B cell (primary cell): Measurements from ENCODE around the gene KANSL1L. TPM values are rescaled to one million over a fixed set of nuclear protein-coding genes. Genes with fewer than 3 reads are reported as not detected.

ENCODE experiments used
- ATAC-seq: fragments of 200-7000 bp; cut with Tn5 transposase; one replicate; pipeline ENCODE4 v1.10.0; 2021; ENCODE audit warnings: low read depth, mild to moderate bottlenecking, moderate number of reproducible peaks, moderate library complexity
- CTCF ChIA-PET: fragments of 350-600 bp; sonication (Branson Sonifier 250); formaldehyde crosslinking; loops from one replicate; lab custom pipeline; 2021; ENCODE audit warnings: antibody characterized with exemption, inconsistent platforms; lab: Charles Lee
- POLR2A ChIA-PET: fragments of 350-600 bp; sonication (Branson Sonifier 250); formaldehyde crosslinking; loops from one replicate; lab custom pipeline; 2021; ENCODE audit warnings: antibody characterized with exemption; lab: Charles Lee
- DNase-seq: peaks from one replicate; pipeline ENCODE4 v3.0.0; 2013
- H2AFZ ChIP-seq: 2 replicates; pipeline ENCODE4 v1.6.1; 2012; ENCODE audit warnings: mild to moderate bottlenecking, low read depth, low read length; ENCODE audit not compliant: insufficient read depth, poor library complexity, severe bottlenecking
- H3K27ac ChIP-seq, 2 donors: 1 replicate in 1 of 2; 2 replicates in 1 of 2; pipeline ENCODE4 v1.5.1; 2012 to 2013; ENCODE audit warnings: low read length in 2 of 2, mild to moderate bottlenecking in 2 of 2, moderate library complexity in 1 of 2
- H3K27me3 ChIP-seq, 4 experiments: fragments of 200-600 bp in 1 of 4; sonication (generic) in 1 of 4; replicated peaks in 1 of 4; 1 replicate in 2 of 4; 2 replicates in 2 of 4; pipeline versions ENCODE4 v1.6.1 to v1.7.0; 2013 to 2016; ENCODE audit warnings: low read length in 3 of 4, mild to moderate bottlenecking in 2 of 4, mixed read lengths in 1 of 4, moderate library complexity in 1 of 4; ENCODE audit not compliant: insufficient read depth in 4 of 4, control insufficient read depth in 3 of 4; ENCODE audit errors: control extremely low read depth in 1 of 4
- H3K36me3 ChIP-seq, 2 experiments: replicated peaks in 1 of 2; 1 replicate in 1 of 2; 2 replicates in 1 of 2; pipeline versions ENCODE4 v1.6.1 to v1.7.1; 2013; ENCODE audit warnings: low read length in 1 of 2; ENCODE audit not compliant: insufficient read depth in 2 of 2, control insufficient read depth in 1 of 2; ENCODE audit errors: control extremely low read depth in 1 of 2, extremely low read depth in 1 of 2
- H3K4me1 ChIP-seq, 2 donors: fragments of 200-600 bp in 1 of 2; sonication (generic) in 1 of 2; 1 replicate in 1 of 2; 2 replicates in 1 of 2; pipeline versions ENCODE4 v1.5.1 to v1.6.1; 2013 to 2017; ENCODE audit warnings: low read length in 2 of 2; ENCODE audit not compliant: control insufficient read depth in 2 of 2, insufficient read depth in 2 of 2
- H3K4me2 ChIP-seq: replicated peaks from 2 replicates; pipeline ENCODE3; 2012; ENCODE audit warnings: mild to moderate bottlenecking, low read depth, low read length; ENCODE audit not compliant: poor library complexity, severe bottlenecking
- H3K4me3 ChIP-seq, 5 experiments: fragments of 200-600 bp in 1 of 5; sonication (generic) in 1 of 5; 1 replicate in 3 of 5; 2 replicates in 2 of 5; pipeline versions ENCODE4 v1.5.1 to v1.7.0; 2011 to 2016; ENCODE audit warnings: low read length in 4 of 5, mild to moderate bottlenecking in 4 of 5, low read depth in 2 of 5, control low read depth in 1 of 5, moderate library complexity in 1 of 5; ENCODE audit not compliant: insufficient read depth in 1 of 5; ENCODE audit errors: control extremely low read depth in 1 of 5, extremely low read depth in 1 of 5
- H3K79me2 ChIP-seq: fragments of 200-600 bp; sonication (generic); one replicate; pipeline ENCODE4 v1.6.0; 2016; ENCODE audit warnings: low read length; ENCODE audit not compliant: control insufficient read depth, insufficient read depth
- H3K9ac ChIP-seq: fragments of 200-600 bp; sonication (generic); 2 replicates; pipeline ENCODE4 v1.6.1; 2017; ENCODE audit warnings: mild to moderate bottlenecking, low read length, moderate library complexity
- H3K9me3 ChIP-seq, 3 donors: one replicate each; pipeline versions ENCODE4 v1.6.1 to v1.7.1; 2013; ENCODE audit warnings: low read length in 2 of 3; ENCODE audit not compliant: control insufficient read depth in 2 of 3, insufficient read depth in 1 of 3; ENCODE audit errors: control extremely low read depth in 1 of 3
- H4K20me1 ChIP-seq: 2 replicates; pipeline ENCODE4 v1.6.0; 2012; ENCODE audit warnings: mild to moderate bottlenecking, low read length; ENCODE audit not compliant: insufficient read depth, control insufficient read depth, poor library complexity, severe bottlenecking
- H3K27ac Mint-ChIP-seq: one replicate; pipeline ENCODE4 v1.8.0; 2021; ENCODE audit warnings: mixed read lengths
- H3K27me3 Mint-ChIP-seq: one replicate; pipeline ENCODE4 v1.8.0; 2021; ENCODE audit warnings: mixed read lengths
- H3K4me1 Mint-ChIP-seq: one replicate; pipeline ENCODE4 v1.8.0; 2021; ENCODE audit warnings: mixed read lengths
- H3K4me3 Mint-ChIP-seq: one replicate; pipeline ENCODE4 v1.8.0; 2021; ENCODE audit warnings: mixed read lengths
- H3K9me3 Mint-ChIP-seq: one replicate; pipeline ENCODE4 v1.8.0; 2022; ENCODE audit warnings: mixed read lengths; ENCODE audit not compliant: insufficient read depth
- CTCF ChIP-seq: fragments of 200-600 bp; IDR thresholded peaks from one replicate; pipeline ENCODE4 v1.8.0; 2022; ENCODE audit warnings: antibody characterized with exemption, mild to moderate bottlenecking
- EZH2 ChIP-seq: IDR thresholded peaks from 2 replicates; pipeline ENCODE4 v1.6.1; 2012; ENCODE audit warnings: borderline replicate concordance, low read depth, mild to moderate bottlenecking, moderate library complexity, low read length; ENCODE audit not compliant: insufficient read depth, poor library complexity, severe bottlenecking
- WGBS: methylation state at CpG from one replicate; pipeline ENCODE4 v1.1.5; 2013; ENCODE audit warnings: missing lambda C conversion rate; ENCODE audit not compliant: insufficient coverage; 5-methylcytosine and 5-hydroxymethylcytosine counted together
- intact Hi-C: fragments of 100-400 bp; cut with micrococcal nuclease; formaldehyde crosslinking; loops from one replicate; pipeline ENCODE4 v1.10.0; 2022
- polyA plus RNA-seq: library from polyadenylated mRNA; depleted of rRNA; stranded (reverse); fragments of >200 nt; gene quantifications from 2 replicates; pipeline ENCODE4 v1.2.3, GENCODE V29; 2012
- total RNA-seq, 2 donors: library from RNA; stranded (reverse); fragments of 120-200 nt in 1 of 2; gene quantifications; 1 replicate in 1 of 2; 2 replicates in 1 of 2; pipeline versions ENCODE4 v1.2.3 to v1.2.4, GENCODE V29; 2013 to 2022

KANSL1L gene
- total and polyA plus RNA-seq, 2 donors (not counting 1 experiment from before 2014, with no cell fraction given) = 7.3 to 21.1 TPM

GRCh38 chr2:210203147-210203546 lies 31.9 kb upstream of the KANSL1L start:
- TF ChIP-seq EZH2 (no peak), CTCF (no peak)
- no peak overlapping the region for H2AFZ ChIP-seq
- H3K79me2 ChIP-seq = no peaks in the 10 kb centered on the region
- H3K27ac Mint-ChIP-seq = no peak overlapping the region
- no CpG with 5 or more reads among the region's 1 CpG for WGBS
- intact Hi-C loops = no loop called here
- no peak overlapping the region for H3K9ac ChIP-seq
- ATAC-seq (no peak), DNase-seq (no peak)
- H3K36me3 ChIP-seq = no peaks in the 10 kb centered on the region
- H3K4me3 Mint-ChIP-seq = no peak overlapping the region
- no peaks in the 10 kb centered on the region for H3K4me1 ChIP-seq
- H3K9me3 ChIP-seq = no peaks in the 10 kb centered on the region
- ChIA-PET POLR2A (no interaction called here), CTCF (interaction anchor here (0.5 to 1.0 kb wide), 4 partner anchors 225 to 232 kb away, joined by 3 to 5 read pairs (median 4); no protein-coding TSS in a partner anchor)
- no peaks in the 10 kb centered on the region for H3K9me3 Mint-ChIP-seq
- peaks cover 31% of the 10 kb centered on the region for H3K27me3 Mint-ChIP-seq
- H3K4me3 ChIP-seq = no peak overlapping the region
- H3K27ac ChIP-seq = no peak overlapping the region
- H3K27me3 ChIP-seq = peaks cover 0 to 6% (median 2%) of the 10 kb centered on the region in 4 experiments
- no peaks in the 10 kb centered on the region for H4K20me1 ChIP-seq
- H3K4me2 ChIP-seq = no peak overlapping the region
- H3K4me1 Mint-ChIP-seq = no peaks in the 10 kb centered on the region

- Histone ChIP-seq H3K27me3 (peaks cover 0 to 10% (median 0%) of the 10 kb centered on the region in 4 experiments), H3K9ac (no peak overlapping the region), H2AFZ (no peak overlapping the region), H3K79me2 (no peaks in the 10 kb centered on the region), H3K4me2 (no peak overlapping the region), H3K27ac (no peak overlapping the region), H3K36me3 (no peaks in the 10 kb centered on the region), H3K9me3 (no peaks in the 10 kb centered on the region), H3K4me1 (no peaks in the 10 kb centered on the region), H4K20me1 (no peaks in the 10 kb centered on the region), H3K4me3 (no peak overlapping the region)
- Mint-ChIP-seq H3K4me3 (no peak overlapping the region), H3K9me3 (no peaks in the 10 kb centered on the region), H3K4me1 (no peaks in the 10 kb centered on the region), H3K27me3 (peaks cover 18% of the 10 kb centered on the region), H3K27ac (no peak overlapping the region)
- ChIA-PET POLR2A (no interaction called here), CTCF (interaction anchor here (1.4 to 5.7 kb wide), 3 partner anchors 209 to 223 kb away, joined by 6 to 211 read pairs (median 10); no protein-coding TSS in a partner anchor)
- no peak for DNase-seq
- TF ChIP-seq CTCF = no peak
- no peak for TF ChIP-seq EZH2
- intact Hi-C loops = loop anchor here (1.0 kb wide), 1 partner anchor 223 kb away; no protein-coding TSS in a partner anchor
- WGBS = 88% methylated on average over 2 of the region's 3 CpGs
- no peak for ATAC-seq
Measured at GRCh38 chr2:210199854-210200253, 28.6 kb upstream of the KANSL1L start.
